DOHH2 (cell line): Measurements from ENCODE around the gene TANGO2.

Source experiments
- CTCF ChIP-seq: fragments of 200-600 bp; sonication (generic); IDR thresholded peaks from one replicate; pipeline ENCODE4 v1.5.1; 2014; ENCODE audit warnings: antibody characterized with exemption, mild to moderate bottlenecking, low read depth, low read length; ENCODE audit not compliant: poor library complexity, severe bottlenecking
- EZH2phosphoT487 ChIP-seq: fragments of 200-600 bp; sonication (generic); IDR thresholded peaks from 2 replicates; pipeline ENCODE4 v1.6.1; 2017; ENCODE audit warnings: borderline replicate concordance, mild to moderate bottlenecking, antibody characterized with exemption, low read length, moderate library complexity, mixed read lengths

GRCh38 chr22:20089226-20089976 lies 68.5 kb downstream of the TANGO2 start:
- TF ChIP-seq CTCF (no peak), EZH2phosphoT487 (no peak)
